AG04450 (cell line): ENCODE data around the gene RAE1. TPM values are rescaled to one million over a fixed set of nuclear protein-coding genes. Genes with fewer than 3 reads are reported as not detected.

Experiments used
- CTCF ChIA-PET: fragments of 300-600, 350-600 bp; formaldehyde crosslinking; extraction: SDS; loops from one replicate; lab custom pipeline; 2022; ENCODE audit warnings: antibody characterized with exemption, inconsistent platforms; lab: Charles Lee
- POLR2A ChIA-PET: fragments of 350-600 bp; formaldehyde crosslinking; extraction: SDS; loops from one replicate; lab custom pipeline; 2021; ENCODE audit warnings: antibody characterized with exemption, inconsistent platforms; lab: Yijun Ruan, JAX
- DNase-seq: peaks from one replicate; pipeline ENCODE4 v3.0.0-alpha.2; 2011; ENCODE audit warnings: low read depth, low spot score
- H3K27ac ChIP-seq: one replicate; pipeline ENCODE4 v1.5.1; 2012; ENCODE audit warnings: low read depth, low read length, control low read depth
- H3K27me3 ChIP-seq: one replicate; pipeline ENCODE4 v1.6.0; 2012; ENCODE audit warnings: low read length; ENCODE audit not compliant: control insufficient read depth, insufficient read depth
- H3K4me3 ChIP-seq: 2 replicates; pipeline ENCODE4 v1.5.1; 2011; ENCODE audit warnings: mild to moderate bottlenecking, low read depth, low read length, control low read depth
- H3K9me3 ChIP-seq: 2 replicates; pipeline ENCODE4 v1.5.1; 2012; ENCODE audit warnings: low read length; ENCODE audit not compliant: control insufficient read depth, insufficient read depth
- polyA plus RNA-seq: library from polyadenylated mRNA; depleted of rRNA; stranded (reverse); fragments of >200 nt; gene quantifications from 2 replicates; pipeline ENCODE4 v1.2.3, GENCODE V29; 2011
- TF ChIP-seq, protein P1 (sequence below): IDR thresholded peaks from 2 replicates; pipeline ENCODE4 v1.5.1; 2011; ENCODE audit warnings: low read depth, low read length, control low read depth, inconsistent platforms

RAE1 gene
- polyA plus RNA-seq, 1 experiment = 45.8 TPM

- CTCF ChIA-PET = no interaction called here
Measured at GRCh38 chr20:57420571-57421252, 69.7 kb downstream of the RAE1 start.

GRCh38 chr20:57421253-57422220 lies 70.5 kb downstream of the RAE1 start:
- DNase-seq = no peak
- Histone ChIP-seq H3K9me3 (no peaks in the 10 kb centered on the region), H3K4me3 (no peak overlapping the region), H3K27me3 (peaks cover 24% of the 10 kb centered on the region), H3K27ac (no peak overlapping the region)
- ChIA-PET POLR2A (interaction anchor here (0.6 kb wide), 1 partner anchor 124 kb away, joined by 3 read pairs; no protein-coding TSS in a partner anchor), CTCF (no interaction called here)
- TF ChIP-seq, protein P1, sequence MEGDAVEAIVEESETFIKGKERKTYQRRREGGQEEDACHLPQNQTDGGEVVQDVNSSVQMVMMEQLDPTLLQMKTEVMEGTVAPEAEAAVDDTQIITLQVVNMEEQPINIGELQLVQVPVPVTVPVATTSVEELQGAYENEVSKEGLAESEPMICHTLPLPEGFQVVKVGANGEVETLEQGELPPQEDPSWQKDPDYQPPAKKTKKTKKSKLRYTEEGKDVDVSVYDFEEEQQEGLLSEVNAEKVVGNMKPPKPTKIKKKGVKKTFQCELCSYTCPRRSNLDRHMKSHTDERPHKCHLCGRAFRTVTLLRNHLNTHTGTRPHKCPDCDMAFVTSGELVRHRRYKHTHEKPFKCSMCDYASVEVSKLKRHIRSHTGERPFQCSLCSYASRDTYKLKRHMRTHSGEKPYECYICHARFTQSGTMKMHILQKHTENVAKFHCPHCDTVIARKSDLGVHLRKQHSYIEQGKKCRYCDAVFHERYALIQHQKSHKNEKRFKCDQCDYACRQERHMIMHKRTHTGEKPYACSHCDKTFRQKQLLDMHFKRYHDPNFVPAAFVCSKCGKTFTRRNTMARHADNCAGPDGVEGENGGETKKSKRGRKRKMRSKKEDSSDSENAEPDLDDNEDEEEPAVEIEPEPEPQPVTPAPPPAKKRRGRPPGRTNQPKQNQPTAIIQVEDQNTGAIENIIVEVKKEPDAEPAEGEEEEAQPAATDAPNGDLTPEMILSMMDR = no peak

More at GRCh38 chr20:57420571-57421252, 69.7 kb downstream of the RAE1 start:
- Histone ChIP-seq H3K27ac (no peak overlapping the region), H3K27me3 (peaks cover 24% of the 10 kb centered on the region), H3K9me3 (no peaks in the 10 kb centered on the region), H3K4me3 (no peak overlapping the region)
- TF ChIP-seq, protein P1 = no peak
- no peak for DNase-seq
- POLR2A ChIA-PET = interaction anchor here (0.6 kb wide), 1 partner anchor 124 kb away, joined by 3 read pairs; no protein-coding TSS in a partner anchor

DNA sequence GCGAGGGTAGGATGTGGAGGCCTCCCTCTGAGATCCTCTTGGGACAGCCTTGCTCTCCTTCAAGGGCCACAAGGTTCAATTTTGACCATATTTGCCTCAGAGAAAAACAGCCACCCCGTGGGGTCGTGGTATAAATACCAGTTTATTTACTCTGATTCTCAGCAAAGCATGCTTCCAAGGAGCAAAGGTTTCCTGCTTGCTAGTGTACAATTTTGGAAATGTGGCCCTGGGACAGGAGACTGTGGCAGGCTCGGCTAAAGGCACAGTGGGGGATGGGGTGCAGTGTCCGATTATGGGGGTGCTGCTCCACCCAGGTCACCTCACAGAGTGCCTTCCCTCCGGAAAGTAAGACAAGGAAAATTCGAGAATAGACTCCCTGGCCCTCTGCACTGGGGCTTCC lies 71.2 kb downstream of the RAE1 start:
- Histone ChIP-seq H3K4me3 (no peak overlapping the region), H3K27me3 (peaks cover 24% of the 10 kb centered on the region), H3K27ac (no peak overlapping the region), H3K9me3 (no peaks in the 10 kb centered on the region)
- TF ChIP-seq, protein P1 = no peak
- CTCF ChIA-PET = no interaction called here
- POLR2A ChIA-PET = no interaction called here
- no peak for DNase-seq

DNA sequence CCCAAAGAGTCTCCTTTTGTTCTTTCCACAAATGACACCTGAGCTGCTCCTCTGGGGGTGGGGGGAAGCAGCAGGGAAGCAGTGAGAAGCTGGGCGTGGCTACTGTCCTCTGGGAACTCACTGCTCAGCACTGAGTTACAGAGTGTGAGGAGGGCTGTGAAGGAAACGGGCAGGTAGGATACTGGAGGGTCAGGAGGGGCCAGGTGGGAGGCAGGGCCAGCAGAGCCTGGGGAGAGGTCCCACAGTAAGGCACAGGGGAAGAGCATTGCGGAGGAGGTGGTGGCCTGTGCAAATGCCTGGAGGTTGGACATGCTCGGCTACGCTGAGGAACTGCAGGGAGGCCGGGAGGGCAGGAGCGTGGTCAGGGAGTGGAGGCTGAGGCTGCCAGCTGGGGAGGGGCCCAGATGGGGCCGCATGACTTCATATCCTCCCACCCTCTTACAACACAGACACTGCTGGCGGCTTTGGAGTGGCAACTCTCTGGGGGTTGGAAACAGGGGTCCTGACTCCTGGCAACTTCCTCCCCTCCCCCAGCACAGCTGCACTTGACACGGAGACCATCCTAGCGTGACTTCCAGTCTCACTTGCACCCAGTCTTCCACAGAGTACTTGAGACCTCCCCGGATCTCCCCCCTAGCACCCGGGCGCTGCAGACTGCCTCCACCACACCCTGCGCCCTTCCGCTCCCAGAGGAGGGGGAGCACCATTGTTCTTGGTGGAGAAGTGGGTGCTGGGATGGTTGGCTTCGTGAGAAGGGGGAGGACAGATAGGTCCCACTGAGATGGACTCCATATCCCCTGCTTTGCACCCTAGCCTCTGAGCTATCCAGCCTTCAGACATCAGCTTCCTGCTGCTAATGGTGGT lies 74.3 kb downstream of the RAE1 start:
- ChIA-PET CTCF (no interaction called here), POLR2A (no interaction called here)
- Histone ChIP-seq H3K9me3 (no peaks in the 10 kb centered on the region), H3K27me3 (peaks cover 19% of the 10 kb centered on the region), H3K4me3 (no peak overlapping the region), H3K27ac (no peak overlapping the region)
- DNase-seq = no peak
- TF ChIP-seq, protein P1 = no peak
